Neural cell (in vitro differentiated cells): ENCODE measurements around the gene ABCB8.

ENCODE experiments used
- EP300 ChIP-seq: fragments of 450-650 bp; conservative IDR thresholded peaks from 2 replicates; pipeline ENCODE4 v1.6.1; 2014; ENCODE audit warnings: antibody characterized with exemption, mild to moderate bottlenecking, moderate library complexity; ENCODE audit not compliant: poor library complexity, severe bottlenecking
- EZH2 ChIP-seq: fragments of 200-600, 300-800 bp; shearing (Covaris generic), sonication (generic); IDR thresholded peaks from 2 replicates; pipeline ENCODE4 v1.6.1; 2014; ENCODE audit warnings: antibody characterized with exemption, low read length, borderline replicate concordance, mild to moderate bottlenecking; ENCODE audit not compliant: insufficient read depth, poor library complexity, severe bottlenecking
- MXI1 ChIP-seq: fragments of 450-650 bp; conservative IDR thresholded peaks from 2 replicates; pipeline ENCODE4 v1.6.1; 2014; ENCODE audit warnings: antibody characterized with exemption, mild to moderate bottlenecking; ENCODE audit not compliant: poor library complexity, severe bottlenecking
- POLR2AphosphoS5 ChIP-seq: IDR thresholded peaks from 2 replicates; pipeline ENCODE4 v1.6.1; 2012
- RAD21 ChIP-seq: fragments of 450-650 bp; conservative IDR thresholded peaks from 2 replicates; pipeline ENCODE4 v1.6.1; 2014; ENCODE audit warnings: antibody characterized with exemption, mild to moderate bottlenecking, moderate library complexity
- SMC3 ChIP-seq: fragments of 450-650 bp; conservative IDR thresholded peaks from 2 replicates; pipeline ENCODE4 v1.6.1; 2014; ENCODE audit warnings: antibody characterized with exemption, mild to moderate bottlenecking, moderate library complexity; ENCODE audit not compliant: poor library complexity
- TAF1 ChIP-seq: IDR thresholded peaks from 2 replicates; pipeline ENCODE4 v1.6.1; 2012; ENCODE audit warnings: low read depth
- TF ChIP-seq, protein P1 (sequence below): fragments of 450-650 bp; IDR thresholded peaks from 2 replicates; pipeline ENCODE4 v1.5.1; 2014; ENCODE audit warnings: antibody characterized with exemption, mild to moderate bottlenecking, moderate library complexity; ENCODE audit not compliant: poor library complexity, severe bottlenecking
- TF ChIP-seq, protein P2 (sequence below): IDR thresholded peaks from 2 replicates; pipeline ENCODE4 v1.6.1; 2012; ENCODE audit warnings: borderline replicate concordance

DNA sequence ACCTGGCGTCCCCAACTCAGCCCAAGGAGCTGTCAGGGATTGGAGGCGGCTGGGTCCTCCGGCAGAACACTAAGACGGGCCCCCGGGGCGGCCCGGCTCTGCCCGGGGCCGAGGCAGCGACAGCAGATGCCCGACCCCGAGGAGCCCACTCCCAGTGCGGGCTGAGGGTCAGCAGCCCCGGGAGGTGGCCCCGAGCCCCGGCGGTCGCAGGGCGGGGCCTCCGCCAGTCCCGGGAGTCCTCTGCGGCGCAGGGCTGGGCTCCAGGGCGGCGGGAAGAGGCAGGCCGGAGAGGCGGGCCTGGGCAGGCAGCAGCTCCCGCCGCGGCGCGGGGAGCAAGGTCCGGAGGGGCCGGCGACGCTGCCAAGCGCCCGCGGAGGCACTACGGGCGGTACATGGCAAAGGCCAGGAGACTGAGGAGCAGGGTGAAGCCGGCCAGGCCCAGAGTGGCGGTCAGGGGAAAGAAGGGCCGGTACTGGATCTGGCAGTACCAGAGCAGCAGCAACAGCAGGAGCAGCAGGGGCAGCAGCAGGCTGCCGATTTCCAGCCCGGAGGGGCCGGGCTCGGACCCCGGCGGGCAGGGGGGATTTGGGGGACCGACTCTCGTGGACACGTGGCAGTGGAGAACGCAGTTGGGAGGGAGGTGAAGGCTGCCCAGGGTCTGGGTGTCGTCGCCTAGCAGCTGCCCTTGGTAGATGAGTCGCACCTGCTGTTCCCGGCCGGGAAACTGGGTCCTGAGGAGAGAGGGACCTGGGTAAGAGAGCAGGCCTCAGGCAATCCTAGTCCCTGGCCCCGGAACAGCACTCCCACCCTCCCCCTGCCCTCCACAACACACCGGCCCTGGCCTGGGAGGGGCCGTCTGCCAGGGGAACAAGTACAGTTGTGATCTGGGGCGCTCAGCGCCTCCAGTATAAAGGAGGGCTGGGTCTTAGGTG, 53.2 kb downstream of the ABCB8 start:
- TF ChIP-seq EZH2 = no peak
- no peak for TF ChIP-seq EP300
- TF ChIP-seq, protein P1, sequence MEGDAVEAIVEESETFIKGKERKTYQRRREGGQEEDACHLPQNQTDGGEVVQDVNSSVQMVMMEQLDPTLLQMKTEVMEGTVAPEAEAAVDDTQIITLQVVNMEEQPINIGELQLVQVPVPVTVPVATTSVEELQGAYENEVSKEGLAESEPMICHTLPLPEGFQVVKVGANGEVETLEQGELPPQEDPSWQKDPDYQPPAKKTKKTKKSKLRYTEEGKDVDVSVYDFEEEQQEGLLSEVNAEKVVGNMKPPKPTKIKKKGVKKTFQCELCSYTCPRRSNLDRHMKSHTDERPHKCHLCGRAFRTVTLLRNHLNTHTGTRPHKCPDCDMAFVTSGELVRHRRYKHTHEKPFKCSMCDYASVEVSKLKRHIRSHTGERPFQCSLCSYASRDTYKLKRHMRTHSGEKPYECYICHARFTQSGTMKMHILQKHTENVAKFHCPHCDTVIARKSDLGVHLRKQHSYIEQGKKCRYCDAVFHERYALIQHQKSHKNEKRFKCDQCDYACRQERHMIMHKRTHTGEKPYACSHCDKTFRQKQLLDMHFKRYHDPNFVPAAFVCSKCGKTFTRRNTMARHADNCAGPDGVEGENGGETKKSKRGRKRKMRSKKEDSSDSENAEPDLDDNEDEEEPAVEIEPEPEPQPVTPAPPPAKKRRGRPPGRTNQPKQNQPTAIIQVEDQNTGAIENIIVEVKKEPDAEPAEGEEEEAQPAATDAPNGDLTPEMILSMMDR = no peak
- no peak for TF ChIP-seq RAD21
- TF ChIP-seq POLR2AphosphoS5 = no peak
- TF ChIP-seq, protein P2, sequence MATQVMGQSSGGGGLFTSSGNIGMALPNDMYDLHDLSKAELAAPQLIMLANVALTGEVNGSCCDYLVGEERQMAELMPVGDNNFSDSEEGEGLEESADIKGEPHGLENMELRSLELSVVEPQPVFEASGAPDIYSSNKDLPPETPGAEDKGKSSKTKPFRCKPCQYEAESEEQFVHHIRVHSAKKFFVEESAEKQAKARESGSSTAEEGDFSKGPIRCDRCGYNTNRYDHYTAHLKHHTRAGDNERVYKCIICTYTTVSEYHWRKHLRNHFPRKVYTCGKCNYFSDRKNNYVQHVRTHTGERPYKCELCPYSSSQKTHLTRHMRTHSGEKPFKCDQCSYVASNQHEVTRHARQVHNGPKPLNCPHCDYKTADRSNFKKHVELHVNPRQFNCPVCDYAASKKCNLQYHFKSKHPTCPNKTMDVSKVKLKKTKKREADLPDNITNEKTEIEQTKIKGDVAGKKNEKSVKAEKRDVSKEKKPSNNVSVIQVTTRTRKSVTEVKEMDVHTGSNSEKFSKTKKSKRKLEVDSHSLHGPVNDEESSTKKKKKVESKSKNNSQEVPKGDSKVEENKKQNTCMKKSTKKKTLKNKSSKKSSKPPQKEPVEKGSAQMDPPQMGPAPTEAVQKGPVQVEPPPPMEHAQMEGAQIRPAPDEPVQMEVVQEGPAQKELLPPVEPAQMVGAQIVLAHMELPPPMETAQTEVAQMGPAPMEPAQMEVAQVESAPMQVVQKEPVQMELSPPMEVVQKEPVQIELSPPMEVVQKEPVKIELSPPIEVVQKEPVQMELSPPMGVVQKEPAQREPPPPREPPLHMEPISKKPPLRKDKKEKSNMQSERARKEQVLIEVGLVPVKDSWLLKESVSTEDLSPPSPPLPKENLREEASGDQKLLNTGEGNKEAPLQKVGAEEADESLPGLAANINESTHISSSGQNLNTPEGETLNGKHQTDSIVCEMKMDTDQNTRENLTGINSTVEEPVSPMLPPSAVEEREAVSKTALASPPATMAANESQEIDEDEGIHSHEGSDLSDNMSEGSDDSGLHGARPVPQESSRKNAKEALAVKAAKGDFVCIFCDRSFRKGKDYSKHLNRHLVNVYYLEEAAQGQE = no peak
- TF ChIP-seq TAF1 = no peak
- no peak for TF ChIP-seq MXI1
- TF ChIP-seq SMC3 = no peak
